ENCODE data around the gene GSTM2.

- no peak for TF ChIP-seq CTCF (IDR thresholded peaks at IDR 0.05)
- TF ChIP-seq EZH2 (IDR thresholded peaks at IDR 0.05; ENCODE audit: borderline replicate concordance, insufficient read depth, low read depth, low read length, poor library complexity, severe bottlenecking) = no peak
Measured at GRCh38 chr1:109649491-109649914, 18.4 kb upstream of the GSTM2 start.
